ENCODE results near the gene GALNT7. TPM values are rescaled to one million over a fixed set of nuclear protein-coding genes. Genes with fewer than 3 reads are reported as not detected.

GALNT7 gene
- polyA plus RNA-seq, 1 donor: 47.0 TPM

GRCh38 chr4:173191623-173192041 is 23.0 kb downstream of the GALNT7 start:
- 35% methylated on average over 2 of the region's 3 CpGs for WGBS (ENCODE audit: insufficient coverage, low lambda C conversion rate)
- no peaks in the 10 kb centered on the region for H3K27me3 ChIP-seq (ENCODE audit: control insufficient read depth, insufficient read depth, low read length)
- H3K4me3 ChIP-seq (ENCODE audit: low read length): no peak overlapping the region
- peak overlapping the region; percentile 52 for H3K27ac ChIP-seq (ENCODE audit: low read length)
- H3K36me3 ChIP-seq (ENCODE audit: control insufficient read depth, insufficient read depth, low read length): no peaks in the 10 kb centered on the region
- peaks cover 29% of the 10 kb centered on the region for H3K4me1 ChIP-seq (ENCODE audit: control insufficient read depth, insufficient read depth, low read length)
- peak; percentile 32 to 69 for DNase-seq
- H3K9me3 ChIP-seq (ENCODE audit: control insufficient read depth, low read depth, low read length): no peaks in the 10 kb centered on the region

GRCh38 chr4:173192375-173193162 is 24.0 kb downstream of the GALNT7 start:
- Histone ChIP-seq H3K36me3 (ENCODE audit: control insufficient read depth, insufficient read depth, low read length) (no peaks in the 10 kb centered on the region), H3K27ac (ENCODE audit: low read length) (peak overlapping the region; percentile 47), H3K4me1 (ENCODE audit: control insufficient read depth, insufficient read depth, low read length) (peaks cover 28% of the 10 kb centered on the region), H3K9me3 (ENCODE audit: control insufficient read depth, low read depth, low read length) (no peaks in the 10 kb centered on the region), H3K27me3 (ENCODE audit: control insufficient read depth, insufficient read depth, low read length) (no peaks in the 10 kb centered on the region), H3K4me3 (ENCODE audit: low read length) (no peak overlapping the region)
- no peak for DNase-seq
- WGBS (ENCODE audit: insufficient coverage, low lambda C conversion rate): 100% methylated on average over 1 of the region's 7 CpGs

- DNase-seq: no peak
- no peak overlapping the region for H3K4me3 ChIP-seq (ENCODE audit: low read length)
- H3K27me3 ChIP-seq (ENCODE audit: control insufficient read depth, insufficient read depth, low read length): no peaks in the 10 kb centered on the region
- H3K36me3 ChIP-seq (ENCODE audit: control insufficient read depth, insufficient read depth, low read length): no peaks in the 10 kb centered on the region
- H3K9me3 ChIP-seq (ENCODE audit: control insufficient read depth, low read depth, low read length): no peaks in the 10 kb centered on the region
- WGBS (ENCODE audit: insufficient coverage, low lambda C conversion rate): 100% methylated on average over 1 of the region's 2 CpGs
- H3K4me1 ChIP-seq (ENCODE audit: control insufficient read depth, insufficient read depth, low read length): peaks cover 18% of the 10 kb centered on the region
- no peak overlapping the region for H3K27ac ChIP-seq (ENCODE audit: low read length)
These were observed 25.5 kb downstream of the GALNT7 start for GRCh38 chr4:173194157-173194556.

GRCh38 chr4:173195109-173195508 is 26.5 kb downstream of the GALNT7 start:
- H3K36me3 ChIP-seq (ENCODE audit: control insufficient read depth, insufficient read depth, low read length): no peaks in the 10 kb centered on the region
- H3K9me3 ChIP-seq (ENCODE audit: control insufficient read depth, low read depth, low read length): no peaks in the 10 kb centered on the region
- no peaks in the 10 kb centered on the region for H3K27me3 ChIP-seq (ENCODE audit: control insufficient read depth, insufficient read depth, low read length)
- H3K27ac ChIP-seq (ENCODE audit: low read length): no peak overlapping the region
- no peak overlapping the region for H3K4me3 ChIP-seq (ENCODE audit: low read length)
- 83% methylated on average over 2 of the region's 3 CpGs for WGBS (ENCODE audit: insufficient coverage, low lambda C conversion rate)
- H3K4me1 ChIP-seq (ENCODE audit: control insufficient read depth, insufficient read depth, low read length): peaks cover 15% of the 10 kb centered on the region
- DNase-seq: no peak

GRCh38 chr4:173199553-173199952 is 30.9 kb downstream of the GALNT7 start:
- Histone ChIP-seq H3K36me3 (ENCODE audit: control insufficient read depth, insufficient read depth, low read length) (no peaks in the 10 kb centered on the region), H3K9me3 (ENCODE audit: control insufficient read depth, low read depth, low read length) (peaks cover 7% of the 10 kb centered on the region), H3K27ac (ENCODE audit: low read length) (no peak overlapping the region), H3K27me3 (ENCODE audit: control insufficient read depth, insufficient read depth, low read length) (no peaks in the 10 kb centered on the region), H3K4me1 (ENCODE audit: control insufficient read depth, insufficient read depth, low read length) (no peaks in the 10 kb centered on the region), H3K4me3 (ENCODE audit: low read length) (no peak overlapping the region)
- DNase-seq: no peak
- WGBS (ENCODE audit: insufficient coverage, low lambda C conversion rate): 100% methylated on average over 2 of the region's 4 CpGs

- Histone ChIP-seq H3K4me3 (ENCODE audit: low read length) (no peak overlapping the region), H3K27ac (ENCODE audit: low read length) (no peak overlapping the region), H3K27me3 (ENCODE audit: control insufficient read depth, insufficient read depth, low read length) (no peaks in the 10 kb centered on the region), H3K9me3 (ENCODE audit: control insufficient read depth, low read depth, low read length) (peaks cover 7% of the 10 kb centered on the region), H3K4me1 (ENCODE audit: control insufficient read depth, insufficient read depth, low read length) (no peaks in the 10 kb centered on the region), H3K36me3 (ENCODE audit: control insufficient read depth, insufficient read depth, low read length) (peaks cover 4% of the 10 kb centered on the region)
- 100% methylated on average over 2 of the region's 4 CpGs for WGBS (ENCODE audit: insufficient coverage, low lambda C conversion rate)
- DNase-seq: no peak
These were observed 31.7 kb downstream of the GALNT7 start for GRCh38 chr4:173200103-173200884.

- 33% methylated on average over 1 of the region's 3 CpGs for WGBS (ENCODE audit: insufficient coverage, low lambda C conversion rate)
- Histone ChIP-seq H3K36me3 (ENCODE audit: control insufficient read depth, insufficient read depth, low read length) (peaks cover 6% of the 10 kb centered on the region), H3K4me3 (ENCODE audit: low read length) (no peak overlapping the region), H3K27me3 (ENCODE audit: control insufficient read depth, insufficient read depth, low read length) (no peaks in the 10 kb centered on the region), H3K9me3 (ENCODE audit: control insufficient read depth, low read depth, low read length) (peaks cover 7% of the 10 kb centered on the region), H3K4me1 (ENCODE audit: control insufficient read depth, insufficient read depth, low read length) (no peaks in the 10 kb centered on the region), H3K27ac (ENCODE audit: low read length) (no peak overlapping the region)
- DNase-seq: no peak
These were observed 33.8 kb downstream of the GALNT7 start for GRCh38 chr4:173202395-173202794.

GRCh38 chr4:173205656-173206055 is 37.0 kb downstream of the GALNT7 start:
- no peak overlapping the region for H3K27ac ChIP-seq (ENCODE audit: low read length)
- WGBS (ENCODE audit: insufficient coverage, low lambda C conversion rate): no CpG with 5 or more reads among the region's 2 CpGs
- no peak for DNase-seq
- no peaks in the 10 kb centered on the region for H3K27me3 ChIP-seq (ENCODE audit: control insufficient read depth, insufficient read depth, low read length)
- H3K36me3 ChIP-seq (ENCODE audit: control insufficient read depth, insufficient read depth, low read length): peaks cover 6% of the 10 kb centered on the region
- peaks cover 7% of the 10 kb centered on the region for H3K9me3 ChIP-seq (ENCODE audit: control insufficient read depth, low read depth, low read length)
- no peaks in the 10 kb centered on the region for H3K4me1 ChIP-seq (ENCODE audit: control insufficient read depth, insufficient read depth, low read length)
- H3K4me3 ChIP-seq (ENCODE audit: low read length): no peak overlapping the region

- WGBS (ENCODE audit: insufficient coverage, low lambda C conversion rate): 100% methylated on average over 5 of the region's 7 CpGs
- H3K4me1 ChIP-seq (ENCODE audit: control insufficient read depth, insufficient read depth, low read length): no peaks in the 10 kb centered on the region
- H3K9me3 ChIP-seq (ENCODE audit: control insufficient read depth, low read depth, low read length): peaks cover 3% of the 10 kb centered on the region
- H3K36me3 ChIP-seq (ENCODE audit: control insufficient read depth, insufficient read depth, low read length): peaks cover 6% of the 10 kb centered on the region
- H3K4me3 ChIP-seq (ENCODE audit: low read length): no peak overlapping the region
- H3K27me3 ChIP-seq (ENCODE audit: control insufficient read depth, insufficient read depth, low read length): no peaks in the 10 kb centered on the region
- no peak for DNase-seq
- no peak overlapping the region for H3K27ac ChIP-seq (ENCODE audit: low read length)
These were observed 39.8 kb downstream of the GALNT7 start for GRCh38 chr4:173208420-173208819.

- Histone ChIP-seq H3K27me3 (ENCODE audit: control insufficient read depth, insufficient read depth, low read length) (no peaks in the 10 kb centered on the region), H3K36me3 (ENCODE audit: control insufficient read depth, insufficient read depth, low read length) (no peaks in the 10 kb centered on the region), H3K4me3 (ENCODE audit: low read length) (no peak overlapping the region), H3K4me1 (ENCODE audit: control insufficient read depth, insufficient read depth, low read length) (no peaks in the 10 kb centered on the region), H3K9me3 (ENCODE audit: control insufficient read depth, low read depth, low read length) (no peaks in the 10 kb centered on the region), H3K27ac (ENCODE audit: low read length) (peak overlapping the region; percentile 59)
- DNase-seq: no peak
- WGBS (ENCODE audit: insufficient coverage, low lambda C conversion rate): 100% methylated on average over 1 of the region's 1 CpG
These were observed 42.6 kb downstream of the GALNT7 start for GRCh38 chr4:173211222-173211621.

Data from large intestine (tissue), 3 donors.